ENCODE measurements around the gene LRRC8D.
"Not testable (repeated sequence)": the region's sequence is repeated elsewhere in the genome, so short reads cannot be mapped to it uniquely, and the experiment has no call there.

The LRRC8D gene

GRCh38 chr1:89820422-89821321 is at the start of gene LRRC8D:
TSS of gene LRRC8D (plus strand) at chr1:89821032. CDS start at chr1:89933069, 112,037 bp downstream.
- DNase-seq (ENCODE audit: extremely low read depth, insufficient read length) = peak; percentile 90
- Histone ChIP-seq H3K4me3 (replicated peaks; ENCODE audit: low read depth, low read length) (peak within 1 kb of the TSS; percentile 66), H3K27me3 (replicated peaks; ENCODE audit: control insufficient read depth, insufficient read depth, low read length) (no peaks in the 10 kb centered on the region), H3K36me3 (ENCODE audit: control insufficient read depth, insufficient read depth, low read length) (no peaks in the 10 kb centered on the region)
- TF ChIP-seq, protein P1, sequence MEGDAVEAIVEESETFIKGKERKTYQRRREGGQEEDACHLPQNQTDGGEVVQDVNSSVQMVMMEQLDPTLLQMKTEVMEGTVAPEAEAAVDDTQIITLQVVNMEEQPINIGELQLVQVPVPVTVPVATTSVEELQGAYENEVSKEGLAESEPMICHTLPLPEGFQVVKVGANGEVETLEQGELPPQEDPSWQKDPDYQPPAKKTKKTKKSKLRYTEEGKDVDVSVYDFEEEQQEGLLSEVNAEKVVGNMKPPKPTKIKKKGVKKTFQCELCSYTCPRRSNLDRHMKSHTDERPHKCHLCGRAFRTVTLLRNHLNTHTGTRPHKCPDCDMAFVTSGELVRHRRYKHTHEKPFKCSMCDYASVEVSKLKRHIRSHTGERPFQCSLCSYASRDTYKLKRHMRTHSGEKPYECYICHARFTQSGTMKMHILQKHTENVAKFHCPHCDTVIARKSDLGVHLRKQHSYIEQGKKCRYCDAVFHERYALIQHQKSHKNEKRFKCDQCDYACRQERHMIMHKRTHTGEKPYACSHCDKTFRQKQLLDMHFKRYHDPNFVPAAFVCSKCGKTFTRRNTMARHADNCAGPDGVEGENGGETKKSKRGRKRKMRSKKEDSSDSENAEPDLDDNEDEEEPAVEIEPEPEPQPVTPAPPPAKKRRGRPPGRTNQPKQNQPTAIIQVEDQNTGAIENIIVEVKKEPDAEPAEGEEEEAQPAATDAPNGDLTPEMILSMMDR (IDR thresholded peaks at IDR 0.05; ENCODE audit: insufficient read depth, low read length, poor library complexity, severe bottlenecking) = no peak

DNA sequence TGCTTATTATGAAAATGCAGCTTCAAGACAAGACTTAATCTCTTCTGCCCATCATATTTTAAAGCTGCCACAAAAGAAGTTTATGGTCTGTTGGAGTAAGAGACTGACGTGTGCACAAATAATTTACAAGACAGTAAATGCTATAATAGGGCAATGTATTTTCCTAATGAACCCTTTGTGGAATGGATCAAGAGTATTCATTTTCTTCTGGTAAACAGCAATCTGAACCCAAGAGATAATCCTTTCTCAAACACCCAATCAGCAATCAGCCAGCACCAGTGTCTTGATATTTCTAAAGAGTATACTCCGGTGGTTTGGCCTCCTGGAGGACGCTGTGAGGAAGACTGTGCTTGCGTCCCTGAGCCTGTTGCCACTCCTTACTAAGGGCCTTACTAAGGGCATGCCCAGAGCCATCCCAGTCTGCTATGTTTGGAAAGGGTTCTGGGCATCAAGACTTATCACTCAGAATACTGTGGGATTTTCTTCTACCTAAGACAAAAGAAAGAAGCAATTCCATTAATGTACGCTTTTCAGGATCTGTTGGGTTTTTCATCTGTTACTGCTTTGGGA is 48.8 kb upstream of the LRRC8D start:
- no peak for DNase-seq (ENCODE audit: extremely low read depth, insufficient read length)
- Histone ChIP-seq H3K36me3 (ENCODE audit: control insufficient read depth, insufficient read depth, low read length) (no peaks in the 10 kb centered on the region), H3K27me3 (replicated peaks; ENCODE audit: control insufficient read depth, insufficient read depth, low read length) (no peaks in the 10 kb centered on the region), H3K4me3 (replicated peaks; ENCODE audit: low read depth, low read length) (no peak overlapping the region)
- TF ChIP-seq, protein P1 (IDR thresholded peaks at IDR 0.05; ENCODE audit: insufficient read depth, low read length, poor library complexity, severe bottlenecking) = no peak

DNA sequence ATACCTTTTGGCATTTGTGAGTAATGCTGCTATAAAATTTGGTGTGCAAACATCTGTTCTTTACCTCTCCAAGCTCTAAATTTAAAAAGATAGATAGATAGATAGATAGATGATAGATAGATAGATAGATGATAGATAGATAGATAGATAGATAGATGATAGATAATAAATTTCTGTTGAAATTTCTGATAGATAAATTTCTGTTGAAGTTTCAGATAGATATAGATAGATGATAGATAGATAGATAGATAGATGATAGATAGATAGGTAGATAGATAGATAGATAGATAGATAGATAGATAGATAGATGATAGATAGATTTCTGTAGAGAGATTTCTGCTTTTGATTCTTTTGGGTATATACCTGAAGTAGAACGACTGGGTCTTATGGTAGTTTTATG is 44.7 kb upstream of the LRRC8D start:
- H3K4me3 ChIP-seq (replicated peaks; ENCODE audit: low read depth, low read length); H3K27me3 ChIP-seq (replicated peaks; ENCODE audit: control insufficient read depth, insufficient read depth, low read length); H3K36me3 ChIP-seq (ENCODE audit: control insufficient read depth, insufficient read depth, low read length); DNase-seq (ENCODE audit: extremely low read depth, insufficient read length): not testable (repeated sequence)

DNA sequence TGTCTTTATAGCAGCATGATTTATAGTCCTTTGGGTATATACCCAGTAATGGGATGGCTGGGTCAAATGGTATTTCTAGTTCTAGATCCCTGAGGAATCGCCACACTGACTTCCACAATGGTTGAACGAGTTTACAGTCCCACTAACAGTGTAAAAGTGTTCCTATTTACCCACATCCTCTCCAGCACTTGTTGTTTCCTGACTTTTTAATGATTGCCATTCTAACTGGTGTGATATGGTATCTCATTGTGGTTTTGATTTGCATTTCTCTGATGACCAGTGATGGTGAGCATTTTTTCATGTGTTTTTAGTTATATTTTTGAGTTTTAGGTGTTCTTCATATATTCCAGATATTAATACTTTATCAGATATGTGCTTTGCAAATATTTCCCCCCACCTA is 43.6 kb upstream of the LRRC8D start:
- DNase-seq (ENCODE audit: extremely low read depth, insufficient read length) = not testable (repeated sequence)

DNA sequence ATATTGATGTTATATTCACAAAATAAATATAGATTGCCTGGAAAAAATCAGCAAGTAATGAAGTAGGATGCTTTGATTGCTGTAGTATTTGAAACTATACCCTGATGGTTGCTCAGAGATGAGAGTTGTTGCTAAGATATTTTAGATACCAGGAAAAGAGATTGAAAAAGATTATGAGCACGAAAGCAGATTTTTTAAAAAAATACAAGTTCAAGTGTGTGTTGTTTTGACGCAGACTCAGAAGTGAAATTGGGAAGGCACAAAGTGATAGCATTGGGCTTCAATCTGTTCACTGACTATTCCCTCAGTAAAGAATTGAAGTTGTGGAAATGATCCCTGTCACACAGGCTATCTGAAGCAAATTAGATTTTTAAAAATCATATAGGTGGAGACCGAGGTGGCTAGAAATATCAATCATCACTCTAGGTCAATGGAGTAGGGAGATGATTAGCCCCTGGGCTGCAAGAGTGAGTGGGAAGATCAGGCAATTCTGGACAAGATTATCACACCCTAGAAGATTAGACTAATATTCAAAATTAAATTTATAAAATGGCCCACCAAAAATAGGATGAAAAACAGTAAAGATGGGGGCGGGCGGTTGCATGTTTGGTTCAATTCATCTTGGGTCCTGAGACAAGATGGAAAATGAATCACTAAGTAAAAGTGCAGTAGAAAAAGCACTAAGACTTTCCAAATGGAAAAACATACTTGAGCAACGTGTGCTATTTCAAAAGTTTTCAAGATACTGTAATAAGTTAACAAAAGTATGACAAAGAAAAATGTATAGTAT is 41.5 kb upstream of the LRRC8D start:
- no peaks in the 10 kb centered on the region for H3K36me3 ChIP-seq (ENCODE audit: control insufficient read depth, insufficient read depth, low read length)
- TF ChIP-seq, protein P1 (IDR thresholded peaks at IDR 0.05; ENCODE audit: insufficient read depth, low read length, poor library complexity, severe bottlenecking) = no peak
- no peak overlapping the region for H3K4me3 ChIP-seq (replicated peaks; ENCODE audit: low read depth, low read length)
- DNase-seq (ENCODE audit: extremely low read depth, insufficient read length) = no peak
- H3K27me3 ChIP-seq (replicated peaks; ENCODE audit: control insufficient read depth, insufficient read depth, low read length) = no peaks in the 10 kb centered on the region

More for the DNA sequence above, 43.6 kb upstream of the LRRC8D start:
- H3K27me3 ChIP-seq (replicated peaks; ENCODE audit: control insufficient read depth, insufficient read depth, low read length); H3K4me3 ChIP-seq (replicated peaks; ENCODE audit: low read depth, low read length); H3K36me3 ChIP-seq (ENCODE audit: control insufficient read depth, insufficient read depth, low read length): not testable (repeated sequence)

DNA sequence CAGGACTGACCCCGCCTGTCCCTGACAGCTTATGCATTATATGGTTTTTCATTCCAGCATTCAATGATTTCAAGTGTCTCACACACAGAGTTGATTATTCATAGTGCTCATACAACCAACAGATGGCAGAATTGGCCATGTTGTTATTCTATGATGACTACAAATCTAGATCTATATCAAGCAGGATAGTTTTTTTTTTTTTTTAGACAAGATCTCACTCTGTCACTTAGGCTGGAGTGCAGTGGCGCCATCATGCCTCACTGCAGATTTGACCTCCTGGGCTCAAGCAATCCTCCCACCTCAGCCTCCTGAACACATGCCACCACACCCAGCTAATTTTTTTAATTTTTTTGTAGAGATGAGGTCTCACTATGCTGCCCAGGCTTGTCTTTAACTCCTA is 40.1 kb upstream of the LRRC8D start:
- TF ChIP-seq, protein P1 (IDR thresholded peaks at IDR 0.05; ENCODE audit: insufficient read depth, low read length, poor library complexity, severe bottlenecking) = peak; percentile 27
- H3K27me3 ChIP-seq (replicated peaks; ENCODE audit: control insufficient read depth, insufficient read depth, low read length) = no peaks in the 10 kb centered on the region
- no peaks in the 10 kb centered on the region for H3K36me3 ChIP-seq (ENCODE audit: control insufficient read depth, insufficient read depth, low read length)
- DNase-seq (ENCODE audit: extremely low read depth, insufficient read length) = peak; percentile 27
- no peak overlapping the region for H3K4me3 ChIP-seq (replicated peaks; ENCODE audit: low read depth, low read length)
